ENCODE data around the gene CRLF1. TPM values are rescaled to one million over a fixed set of nuclear protein-coding genes. Genes with fewer than 3 reads are reported as not detected.
"Not testable (repeated sequence)": the region's sequence is repeated elsewhere in the genome, so short reads cannot be mapped to it uniquely, and the experiment has no call there.

CRLF1 gene
- total RNA-seq, 3 donors from 2014 or later (not counting 1 experiment from before 2014, with no cell fraction given): not detected

DNA sequence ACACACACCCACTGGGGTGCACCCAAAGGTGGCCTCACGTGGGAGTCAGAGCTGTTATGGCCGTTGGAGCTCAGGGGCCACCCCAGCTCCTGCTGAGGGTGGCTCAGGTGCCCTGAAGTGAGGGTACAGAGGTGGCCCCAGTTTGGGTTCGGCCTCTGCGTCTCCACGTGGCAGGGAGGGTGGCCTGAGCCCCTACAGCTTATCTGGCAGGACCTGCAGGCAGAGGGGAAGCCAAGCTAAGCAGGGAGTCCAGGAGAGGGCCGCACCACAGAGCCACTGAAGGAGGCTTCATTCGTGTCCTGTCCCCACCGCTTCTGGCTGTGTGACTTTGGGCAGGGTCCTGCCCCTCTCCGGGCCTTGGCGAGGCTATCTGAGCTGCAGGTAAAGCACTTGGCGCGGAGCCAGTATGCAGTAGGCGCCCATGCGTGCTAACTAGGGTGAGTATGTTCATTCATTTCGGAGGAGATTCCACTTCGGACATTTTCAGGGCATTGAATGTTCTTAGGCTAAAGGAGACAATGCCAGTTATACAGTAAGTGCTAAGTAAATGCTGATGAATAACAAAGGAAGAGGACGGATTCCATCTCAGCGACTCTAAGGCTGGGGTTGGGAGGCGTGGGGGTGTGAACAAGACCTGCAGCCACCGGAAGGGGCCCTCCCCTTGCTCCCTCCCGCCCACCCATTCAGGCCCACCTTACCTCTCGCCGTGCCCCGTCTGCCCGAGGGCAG lies 13.1 kb downstream of the CRLF1 start:
- Histone ChIP-seq H3K36me3 (ENCODE audit: control insufficient read depth, insufficient read depth, low read length) (peaks cover 4% of the 10 kb centered on the region), H3K9me3 (ENCODE audit: control insufficient read depth, insufficient read depth, low read length) (no peaks in the 10 kb centered on the region), H3K4me3 (ENCODE audit: low read length) (no peak overlapping the region), H3K4me1 (ENCODE audit: control insufficient read depth, insufficient read depth, low read length) (peaks cover 45% of the 10 kb centered on the region), H3K27ac (ENCODE audit: low read length) (no peak overlapping the region), H3K27me3 (ENCODE audit: control insufficient read depth, insufficient read depth, low read length) (peaks cover 2% of the 10 kb centered on the region)
- peak overlapping the region; percentile 29 to 62 for H3K27ac Mint-ChIP-seq
- 65% methylated on average over 20 of the region's 25 CpGs for WGBS (ENCODE audit: insufficient coverage)
- no peaks in the 10 kb centered on the region for H3K27me3 Mint-ChIP-seq (ENCODE audit: low read depth in 2 of 2)
- peaks cover 5 to 40% of the 10 kb centered on the region in 2 donors for H3K4me1 Mint-ChIP-seq
- DNase-seq (peak in 1 of 2 donors; percentile 40), ATAC-seq (no peak)
- no peaks in the 10 kb centered on the region for H3K36me3 Mint-ChIP-seq
- TF ChIP-seq, protein P1, sequence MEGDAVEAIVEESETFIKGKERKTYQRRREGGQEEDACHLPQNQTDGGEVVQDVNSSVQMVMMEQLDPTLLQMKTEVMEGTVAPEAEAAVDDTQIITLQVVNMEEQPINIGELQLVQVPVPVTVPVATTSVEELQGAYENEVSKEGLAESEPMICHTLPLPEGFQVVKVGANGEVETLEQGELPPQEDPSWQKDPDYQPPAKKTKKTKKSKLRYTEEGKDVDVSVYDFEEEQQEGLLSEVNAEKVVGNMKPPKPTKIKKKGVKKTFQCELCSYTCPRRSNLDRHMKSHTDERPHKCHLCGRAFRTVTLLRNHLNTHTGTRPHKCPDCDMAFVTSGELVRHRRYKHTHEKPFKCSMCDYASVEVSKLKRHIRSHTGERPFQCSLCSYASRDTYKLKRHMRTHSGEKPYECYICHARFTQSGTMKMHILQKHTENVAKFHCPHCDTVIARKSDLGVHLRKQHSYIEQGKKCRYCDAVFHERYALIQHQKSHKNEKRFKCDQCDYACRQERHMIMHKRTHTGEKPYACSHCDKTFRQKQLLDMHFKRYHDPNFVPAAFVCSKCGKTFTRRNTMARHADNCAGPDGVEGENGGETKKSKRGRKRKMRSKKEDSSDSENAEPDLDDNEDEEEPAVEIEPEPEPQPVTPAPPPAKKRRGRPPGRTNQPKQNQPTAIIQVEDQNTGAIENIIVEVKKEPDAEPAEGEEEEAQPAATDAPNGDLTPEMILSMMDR (IDR thresholded peaks at IDR 0.05): no peak
- no peaks in the 10 kb centered on the region for H3K9me3 Mint-ChIP-seq
- peak overlapping the region; percentile 74 for H3K4me3 Mint-ChIP-seq
- intact Hi-C loops (cut with micrococcal nuclease): no loop called here

DNA sequence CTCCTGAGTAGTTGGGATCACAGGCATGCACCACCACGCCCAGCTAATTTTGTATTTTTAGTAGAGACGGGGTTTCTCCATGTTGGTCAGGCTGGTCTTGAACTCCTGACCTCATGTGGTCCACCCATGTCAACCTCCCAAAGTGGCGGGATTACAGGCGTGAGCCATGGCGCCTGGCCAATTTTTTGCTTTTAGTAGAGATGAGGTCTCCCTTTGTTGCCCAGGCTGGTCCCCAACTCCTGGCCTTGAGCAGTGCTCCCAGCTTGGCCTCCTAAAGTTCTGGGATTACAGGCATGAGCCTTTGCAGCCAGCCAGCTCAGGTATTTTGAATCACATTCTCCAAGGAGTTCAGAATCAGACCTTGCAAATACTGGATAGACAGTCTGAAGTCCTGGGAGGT lies 13.9 kb downstream of the CRLF1 start:
- H3K27me3 Mint-ChIP-seq (ENCODE audit: low read depth in 2 of 2); intact Hi-C loops (cut with micrococcal nuclease); H3K36me3 Mint-ChIP-seq; H3K9me3 ChIP-seq (ENCODE audit: control insufficient read depth, insufficient read depth, low read length); H3K27me3 ChIP-seq (ENCODE audit: control insufficient read depth, insufficient read depth, low read length); H3K9me3 Mint-ChIP-seq; DNase-seq; H3K27ac Mint-ChIP-seq; H3K27ac ChIP-seq (ENCODE audit: low read length); H3K4me3 ChIP-seq (ENCODE audit: low read length); H3K36me3 ChIP-seq (ENCODE audit: control insufficient read depth, insufficient read depth, low read length); ATAC-seq: not testable (repeated sequence)
- Mint-ChIP-seq H3K4me3 (peak overlapping the region; percentile 2), H3K4me1 (peaks cover 12 to 47% of the 10 kb centered on the region in 2 donors)
- 94% methylated on average over 5 of the region's 5 CpGs for WGBS (ENCODE audit: insufficient coverage)
- H3K4me1 ChIP-seq (ENCODE audit: control insufficient read depth, insufficient read depth, low read length): peaks cover 53% of the 10 kb centered on the region

GRCh38 chr19:18591735-18592385 lies 14.7 kb downstream of the CRLF1 start:
- H3K4me1 Mint-ChIP-seq: peaks cover 14 to 47% of the 10 kb centered on the region in 2 donors
- TF ChIP-seq, protein P1 (IDR thresholded peaks at IDR 0.05): no peak
- no peak overlapping the region for H3K4me3 ChIP-seq (ENCODE audit: low read length)
- H3K27me3 ChIP-seq (ENCODE audit: control insufficient read depth, insufficient read depth, low read length): no peaks in the 10 kb centered on the region
- H3K4me1 ChIP-seq (ENCODE audit: control insufficient read depth, insufficient read depth, low read length): peaks cover 52% of the 10 kb centered on the region
- H3K27me3 Mint-ChIP-seq (ENCODE audit: low read depth in 2 of 2): no peaks in the 10 kb centered on the region
- H3K36me3 Mint-ChIP-seq: no peaks in the 10 kb centered on the region
- peak overlapping the region; percentile 47 for H3K4me3 Mint-ChIP-seq
- no peaks in the 10 kb centered on the region for H3K9me3 ChIP-seq (ENCODE audit: control insufficient read depth, insufficient read depth, low read length)
- intact Hi-C loops (cut with micrococcal nuclease): no loop called here
- no peak overlapping the region for H3K27ac Mint-ChIP-seq
- 94% methylated on average over 21 of the region's 22 CpGs for WGBS (ENCODE audit: insufficient coverage)
- H3K36me3 ChIP-seq (ENCODE audit: control insufficient read depth, insufficient read depth, low read length): peaks cover 4% of the 10 kb centered on the region
- no peaks in the 10 kb centered on the region for H3K9me3 Mint-ChIP-seq
- no peak for DNase-seq
- ATAC-seq: no peak
- H3K27ac ChIP-seq (ENCODE audit: low read length): no peak overlapping the region

All from natural killer cell (primary cell).